HG03097 (cell line): Measurements from ENCODE around the gene DDX6.
"Not testable (repeated sequence)": the region's sequence is repeated elsewhere in the genome, so short reads cannot be mapped to it uniquely, and the experiment has no call there.

ENCODE experiments used
- ATAC-seq: cut with Tn5 transposase; IDR thresholded peaks from one replicate; pipeline ENCODE4 v1.9.1; 2021; ENCODE audit not compliant: unreplicated experiment, low FRiP score

DDX6 gene, protein sequence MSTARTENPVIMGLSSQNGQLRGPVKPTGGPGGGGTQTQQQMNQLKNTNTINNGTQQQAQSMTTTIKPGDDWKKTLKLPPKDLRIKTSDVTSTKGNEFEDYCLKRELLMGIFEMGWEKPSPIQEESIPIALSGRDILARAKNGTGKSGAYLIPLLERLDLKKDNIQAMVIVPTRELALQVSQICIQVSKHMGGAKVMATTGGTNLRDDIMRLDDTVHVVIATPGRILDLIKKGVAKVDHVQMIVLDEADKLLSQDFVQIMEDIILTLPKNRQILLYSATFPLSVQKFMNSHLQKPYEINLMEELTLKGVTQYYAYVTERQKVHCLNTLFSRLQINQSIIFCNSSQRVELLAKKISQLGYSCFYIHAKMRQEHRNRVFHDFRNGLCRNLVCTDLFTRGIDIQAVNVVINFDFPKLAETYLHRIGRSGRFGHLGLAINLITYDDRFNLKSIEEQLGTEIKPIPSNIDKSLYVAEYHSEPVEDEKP

GRCh38 chr11:118791111-118791960 is at the start of gene DDX6:
Gene DDX6, minus strand, starts transcription at chr11:118791164. Its CDS starts 4,913 bp downstream, at chr11:118786251.
- peak; percentile 36 for ATAC-seq

- no peak for ATAC-seq
Observed at GRCh38 chr11:118838905-118839553, 48.1 kb upstream of the DDX6 start.

GRCh38 chr11:118837868-118838267 is 46.9 kb upstream of the DDX6 start:
- no peak for ATAC-seq

- ATAC-seq = no peak
Observed at GRCh38 chr11:118834427-118835028, 43.6 kb upstream of the DDX6 start.

DNA sequence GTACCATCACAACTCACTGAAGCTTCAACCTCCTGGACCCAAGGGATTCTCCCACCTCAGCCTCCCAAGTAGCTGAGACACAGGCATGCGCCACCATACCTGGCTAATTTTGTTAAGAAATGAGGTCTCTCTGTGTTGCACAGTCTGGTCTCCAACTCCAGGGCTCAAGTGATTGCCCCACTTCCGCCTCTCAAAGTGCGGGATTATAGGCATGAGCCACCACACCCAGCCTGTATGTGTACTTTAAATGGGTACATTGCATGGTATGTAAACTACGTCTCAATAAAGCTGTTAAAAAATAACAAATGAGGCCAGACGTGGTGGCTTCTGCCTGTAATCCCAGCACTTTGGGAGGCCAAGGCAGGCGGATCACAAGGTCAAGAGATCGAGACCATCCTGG is 36.2 kb upstream of the DDX6 start:
- no peak for ATAC-seq

GRCh38 chr11:118822936-118823510 is 32.1 kb upstream of the DDX6 start:
- ATAC-seq = not testable (repeated sequence)

- peak; percentile 89 for ATAC-seq
Observed at GRCh38 chr11:118820412-118821357, 29.7 kb upstream of the DDX6 start.

DNA sequence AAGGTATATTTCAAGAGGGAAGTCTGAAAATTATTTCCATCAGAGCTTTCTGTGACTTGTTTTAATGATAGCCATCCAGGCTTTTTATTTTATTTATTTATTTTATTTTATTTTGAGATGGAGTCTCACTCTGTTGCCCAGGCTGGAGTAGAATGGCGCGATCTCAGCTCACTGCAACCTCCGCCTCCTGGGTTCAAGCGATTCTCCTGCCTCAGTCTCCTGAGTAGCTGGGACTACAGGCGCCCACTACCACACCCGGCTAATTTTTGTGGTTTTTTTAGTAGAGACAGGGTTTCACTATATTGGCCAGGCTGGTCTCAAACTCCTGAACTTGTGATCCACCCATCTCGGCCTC is 29.0 kb upstream of the DDX6 start:
- ATAC-seq = not testable (repeated sequence)

- no peak for ATAC-seq
Observed at GRCh38 chr11:118819334-118820024, 28.5 kb upstream of the DDX6 start.

- no peak for ATAC-seq
Observed at GRCh38 chr11:118818130-118818529, 27.2 kb upstream of the DDX6 start.

DNA sequence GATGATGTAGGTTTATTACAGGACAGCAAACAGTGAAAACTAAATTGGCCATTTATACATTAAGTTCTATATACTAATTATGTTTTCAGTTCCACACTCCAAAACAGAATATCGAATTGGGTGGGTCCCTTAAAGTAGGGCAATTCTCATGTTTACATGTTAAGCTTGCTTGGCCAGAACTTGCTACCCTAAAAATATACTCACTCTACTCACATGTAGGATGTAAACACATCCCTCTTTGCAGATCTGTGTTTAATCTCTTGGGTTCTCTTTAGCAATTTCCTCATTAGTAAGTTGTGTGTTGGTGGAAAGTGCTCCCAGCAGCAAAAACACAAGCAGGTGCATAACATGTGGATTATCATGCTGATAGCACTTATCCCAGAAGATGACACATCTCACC is 22.6 kb upstream of the DDX6 start:
- no peak for ATAC-seq

DNA sequence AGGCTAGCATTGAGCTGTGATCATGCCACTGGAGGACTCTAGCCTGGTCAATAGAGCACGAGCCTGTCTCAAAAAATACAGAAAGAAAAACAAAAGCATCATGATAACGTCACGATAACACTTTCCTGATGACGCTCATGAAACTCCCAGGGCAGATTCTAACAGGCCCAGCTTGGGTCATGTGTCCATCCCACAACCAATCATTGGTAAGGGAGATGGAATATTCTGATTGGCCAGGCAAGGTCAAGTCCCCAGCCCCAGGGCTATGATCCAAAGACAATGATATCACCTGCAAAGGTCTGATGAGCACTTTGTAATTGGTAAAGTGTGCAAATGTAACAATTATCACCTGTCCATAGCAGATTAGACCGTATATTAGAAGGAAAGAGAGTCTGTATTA is 21.5 kb upstream of the DDX6 start:
- no peak for ATAC-seq

DNA sequence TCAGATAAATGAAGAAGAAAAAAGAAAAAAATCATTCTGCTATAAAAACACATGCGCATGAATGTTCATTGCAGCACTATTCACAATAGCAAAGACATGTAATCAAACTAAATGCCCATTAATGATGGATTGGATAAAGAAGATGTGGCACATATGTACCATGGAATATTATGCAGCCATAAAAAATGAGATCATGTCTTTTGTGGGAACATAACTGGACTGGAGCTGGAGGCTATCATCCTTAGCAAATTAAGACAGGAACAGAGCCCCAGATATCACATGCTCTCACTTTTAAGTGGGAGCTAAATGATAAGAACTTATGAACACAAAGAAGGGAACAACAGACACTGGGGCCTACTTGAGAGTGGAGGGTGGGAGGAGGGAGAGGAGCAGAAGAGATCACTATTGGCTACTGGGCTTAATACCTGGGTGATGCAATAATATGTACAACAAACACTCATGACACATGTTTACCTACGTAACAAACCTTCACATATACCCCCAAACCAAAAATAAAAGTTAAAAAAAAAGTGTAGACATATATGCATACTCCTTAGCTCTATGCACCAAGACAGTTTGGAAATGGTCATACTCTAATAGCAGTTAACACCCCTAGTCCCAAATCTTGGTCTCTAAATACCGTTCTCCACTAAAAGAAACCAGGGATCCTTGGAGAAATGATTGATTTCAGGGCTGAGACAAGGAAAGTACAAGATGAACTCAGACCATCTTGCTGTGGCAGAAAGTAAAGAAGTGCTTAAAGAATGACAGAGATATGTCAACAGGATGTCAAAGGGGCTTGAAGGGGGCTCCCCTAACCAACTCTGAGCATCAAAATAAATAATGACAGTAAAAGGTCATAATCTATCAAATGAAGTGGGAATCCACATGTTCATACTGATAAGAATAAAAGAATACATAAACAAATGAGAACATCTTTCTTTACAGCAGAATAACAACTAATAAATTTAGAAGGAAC is 17.1 kb upstream of the DDX6 start:
- ATAC-seq = no peak

DNA sequence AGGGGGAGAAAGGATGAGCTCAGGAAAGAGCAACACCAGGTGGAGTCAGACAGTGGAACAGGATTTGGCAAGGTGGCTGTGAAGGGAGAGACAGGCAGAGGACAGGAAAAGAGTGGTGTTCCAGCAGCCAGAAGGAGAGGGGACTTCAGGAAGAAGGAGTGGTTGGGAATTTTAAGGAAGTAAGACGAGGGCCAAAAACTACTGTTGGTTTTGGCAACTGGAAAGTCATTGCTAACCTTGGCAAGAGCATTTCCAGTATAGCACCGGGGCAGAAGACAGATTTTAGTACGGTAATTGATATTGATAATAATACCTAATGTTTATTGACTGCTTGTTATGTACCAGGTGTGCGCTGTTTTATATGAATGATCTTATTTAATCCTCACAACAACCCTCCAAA is 15.4 kb upstream of the DDX6 start:
- no peak for ATAC-seq

GRCh38 chr11:118804094-118804493 is 13.1 kb upstream of the DDX6 start:
- no peak for ATAC-seq

DNA sequence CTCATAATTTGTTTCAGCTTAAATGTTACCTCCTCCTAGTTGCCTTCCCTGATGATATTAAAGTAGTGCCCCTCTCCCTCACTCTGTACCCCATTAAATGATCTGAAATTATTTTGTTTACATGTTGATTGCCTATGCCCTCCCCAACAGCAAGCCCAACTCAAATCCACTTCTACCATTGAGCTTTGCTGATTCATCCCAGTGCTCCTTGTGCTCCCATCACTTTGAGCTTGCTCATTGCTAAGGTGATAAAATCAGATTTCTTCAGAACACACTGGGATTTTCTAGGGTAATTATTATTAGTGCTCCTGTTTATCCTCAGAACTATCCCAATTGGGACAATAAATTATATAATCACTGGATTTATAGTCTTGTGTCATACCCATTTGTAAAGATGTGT is 8.4 kb upstream of the DDX6 start:
- no peak for ATAC-seq

- ATAC-seq = no peak
Observed at GRCh38 chr11:118797510-118797909, 6.5 kb upstream of the DDX6 start.
